NB4 (cell line): ENCODE results near the gene FRK.

Experiments
- DNase-seq: peaks from one replicate; pipeline ENCODE4 v3.0.0; 2010; ENCODE audit warnings: low read depth
- H3K4me3 ChIP-seq: one replicate; pipeline ENCODE4 v1.5.1; 2011; ENCODE audit warnings: mild to moderate bottlenecking, low read depth, low read length, moderate library complexity
- MYC ChIP-seq: IDR thresholded peaks from 2 replicates; pipeline ENCODE4 v1.6.1; 2011; ENCODE audit warnings: low read depth, low read length
- POLR2A ChIP-seq: IDR thresholded peaks from 2 replicates; pipeline ENCODE4 v1.6.1; 2011; ENCODE audit warnings: mild to moderate bottlenecking; ENCODE audit not compliant: insufficient read length; ENCODE audit errors: extremely low read depth
- TF ChIP-seq, protein P1 (sequence below): IDR thresholded peaks from 2 replicates; pipeline ENCODE4 v1.6.1; 2011; ENCODE audit warnings: low read depth, low read length
- TF ChIP-seq, protein P2 (sequence below): IDR thresholded peaks from one replicate; pipeline ENCODE4 v1.5.1; 2012; ENCODE audit warnings: low read depth, low read length

FRK gene

DNA sequence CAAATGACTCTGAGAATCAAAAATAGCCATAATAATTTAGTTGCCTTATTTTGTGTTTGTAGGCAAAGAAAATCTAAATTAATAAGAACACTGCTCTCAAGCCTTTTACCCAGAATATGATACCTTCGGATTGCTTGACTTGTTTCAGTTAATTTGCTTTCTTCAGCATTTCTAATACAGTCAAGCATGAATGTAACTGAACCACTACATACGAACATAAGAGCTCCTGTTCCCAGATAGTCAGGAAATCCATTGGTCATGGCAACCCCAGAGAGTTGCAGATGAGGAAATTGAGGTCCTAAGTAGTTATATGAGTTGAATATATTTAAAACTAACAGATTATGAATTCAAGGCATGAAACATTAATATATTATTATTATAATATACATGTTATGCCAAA is 2.9 kb downstream of the FRK start:
- TF ChIP-seq MYC (no peak), POLR2A (no peak)
- TF ChIP-seq, protein P1, sequence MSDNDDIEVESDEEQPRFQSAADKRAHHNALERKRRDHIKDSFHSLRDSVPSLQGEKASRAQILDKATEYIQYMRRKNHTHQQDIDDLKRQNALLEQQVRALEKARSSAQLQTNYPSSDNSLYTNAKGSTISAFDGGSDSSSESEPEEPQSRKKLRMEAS, result no peak
- TF ChIP-seq, protein P2, sequence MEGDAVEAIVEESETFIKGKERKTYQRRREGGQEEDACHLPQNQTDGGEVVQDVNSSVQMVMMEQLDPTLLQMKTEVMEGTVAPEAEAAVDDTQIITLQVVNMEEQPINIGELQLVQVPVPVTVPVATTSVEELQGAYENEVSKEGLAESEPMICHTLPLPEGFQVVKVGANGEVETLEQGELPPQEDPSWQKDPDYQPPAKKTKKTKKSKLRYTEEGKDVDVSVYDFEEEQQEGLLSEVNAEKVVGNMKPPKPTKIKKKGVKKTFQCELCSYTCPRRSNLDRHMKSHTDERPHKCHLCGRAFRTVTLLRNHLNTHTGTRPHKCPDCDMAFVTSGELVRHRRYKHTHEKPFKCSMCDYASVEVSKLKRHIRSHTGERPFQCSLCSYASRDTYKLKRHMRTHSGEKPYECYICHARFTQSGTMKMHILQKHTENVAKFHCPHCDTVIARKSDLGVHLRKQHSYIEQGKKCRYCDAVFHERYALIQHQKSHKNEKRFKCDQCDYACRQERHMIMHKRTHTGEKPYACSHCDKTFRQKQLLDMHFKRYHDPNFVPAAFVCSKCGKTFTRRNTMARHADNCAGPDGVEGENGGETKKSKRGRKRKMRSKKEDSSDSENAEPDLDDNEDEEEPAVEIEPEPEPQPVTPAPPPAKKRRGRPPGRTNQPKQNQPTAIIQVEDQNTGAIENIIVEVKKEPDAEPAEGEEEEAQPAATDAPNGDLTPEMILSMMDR, result no peak
- no peak for DNase-seq
- no peak overlapping the region for H3K4me3 ChIP-seq

DNA sequence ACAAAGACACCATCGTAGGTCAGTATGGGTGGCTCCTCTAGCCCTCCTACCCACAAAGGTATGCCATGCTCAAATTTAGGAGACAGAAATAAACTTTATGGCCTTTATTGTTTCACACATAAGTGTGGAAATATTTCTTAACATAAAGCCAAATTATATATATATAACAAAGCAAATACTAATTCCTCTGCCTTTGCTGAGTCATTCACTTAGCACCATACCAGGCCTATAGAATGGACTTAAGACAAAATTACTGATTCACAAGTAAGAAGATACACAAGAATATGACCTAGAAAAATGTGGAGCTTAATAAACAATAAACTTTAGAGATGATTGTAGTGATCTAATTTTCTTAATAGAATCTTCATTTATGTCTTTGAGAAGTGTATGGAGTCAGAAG is 5.2 kb downstream of the FRK start:
- no peak for DNase-seq
- no peak overlapping the region for H3K4me3 ChIP-seq
- no peak for TF ChIP-seq POLR2A
- TF ChIP-seq, protein P1, result no peak

DNA sequence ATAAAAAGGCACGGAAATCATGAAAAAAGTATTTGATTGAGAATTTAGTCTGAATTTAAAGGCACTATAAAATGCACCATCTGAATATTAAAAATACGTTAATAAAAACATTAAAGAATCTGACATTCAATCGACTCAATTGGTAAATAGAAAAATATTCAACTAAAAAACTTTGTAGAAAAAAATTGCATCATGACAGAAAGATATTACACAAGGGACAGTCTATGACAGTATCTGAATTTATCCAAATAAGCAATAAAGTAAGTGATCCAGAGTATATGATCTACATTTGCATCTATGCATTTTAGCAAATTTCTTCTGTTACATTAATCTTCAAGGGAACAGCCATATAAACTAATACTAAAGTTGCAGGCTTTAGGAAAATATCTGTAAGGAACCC is 9.4 kb downstream of the FRK start:
- no peak for DNase-seq
- TF ChIP-seq, protein P2, result no peak
- TF ChIP-seq, protein P1, result no peak
- TF ChIP-seq POLR2A (no peak), MYC (no peak)
- H3K4me3 ChIP-seq, result no peak overlapping the region

DNA sequence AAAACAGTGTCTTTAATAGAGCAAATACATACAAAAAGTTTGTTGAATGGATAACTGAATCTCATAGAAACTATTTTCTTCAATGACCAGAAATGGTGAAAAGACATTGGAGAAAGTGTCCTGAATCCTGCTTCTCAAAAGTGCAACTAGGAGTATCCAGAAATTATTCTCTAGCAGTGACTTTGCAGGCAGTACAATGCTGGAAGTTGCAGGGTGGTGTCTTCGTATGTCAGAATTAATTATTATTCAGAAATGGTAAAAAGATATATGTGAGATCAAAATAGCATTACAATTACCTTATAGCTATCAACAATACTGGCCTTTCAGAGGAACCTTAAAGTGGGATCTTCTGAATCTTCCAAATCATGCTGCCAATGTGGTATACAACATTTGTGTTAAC is 10.0 kb downstream of the FRK start:
- H3K4me3 ChIP-seq, result no peak overlapping the region
- DNase-seq, result no peak
- no peak for TF ChIP-seq MYC
- TF ChIP-seq, protein P1, result no peak
- TF ChIP-seq, protein P2, result no peak
- TF ChIP-seq POLR2A, result no peak

DNA sequence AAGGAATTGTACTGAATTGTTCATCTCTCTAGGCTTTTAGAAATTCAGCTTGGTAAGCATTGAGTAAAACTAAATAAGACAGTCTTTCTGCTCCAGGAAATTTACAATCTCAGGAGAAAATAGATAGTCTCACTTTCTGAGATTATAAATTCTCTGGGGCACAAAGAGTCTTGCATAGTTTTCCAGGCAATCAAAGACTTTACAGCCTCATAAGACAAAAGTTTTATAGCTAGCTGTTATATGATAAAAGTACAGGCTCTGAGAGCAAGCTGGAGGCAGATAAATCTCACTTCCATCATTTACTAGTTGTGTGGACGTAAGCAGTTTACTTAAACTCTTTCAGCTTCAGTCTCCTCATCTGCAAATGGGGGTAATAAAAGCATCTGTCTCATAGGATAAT is 11.4 kb downstream of the FRK start:
- TF ChIP-seq POLR2A (no peak), MYC (no peak)
- TF ChIP-seq, protein P2, result no peak
- TF ChIP-seq, protein P1, result no peak
- no peak for DNase-seq
- H3K4me3 ChIP-seq, result no peak overlapping the region

DNA sequence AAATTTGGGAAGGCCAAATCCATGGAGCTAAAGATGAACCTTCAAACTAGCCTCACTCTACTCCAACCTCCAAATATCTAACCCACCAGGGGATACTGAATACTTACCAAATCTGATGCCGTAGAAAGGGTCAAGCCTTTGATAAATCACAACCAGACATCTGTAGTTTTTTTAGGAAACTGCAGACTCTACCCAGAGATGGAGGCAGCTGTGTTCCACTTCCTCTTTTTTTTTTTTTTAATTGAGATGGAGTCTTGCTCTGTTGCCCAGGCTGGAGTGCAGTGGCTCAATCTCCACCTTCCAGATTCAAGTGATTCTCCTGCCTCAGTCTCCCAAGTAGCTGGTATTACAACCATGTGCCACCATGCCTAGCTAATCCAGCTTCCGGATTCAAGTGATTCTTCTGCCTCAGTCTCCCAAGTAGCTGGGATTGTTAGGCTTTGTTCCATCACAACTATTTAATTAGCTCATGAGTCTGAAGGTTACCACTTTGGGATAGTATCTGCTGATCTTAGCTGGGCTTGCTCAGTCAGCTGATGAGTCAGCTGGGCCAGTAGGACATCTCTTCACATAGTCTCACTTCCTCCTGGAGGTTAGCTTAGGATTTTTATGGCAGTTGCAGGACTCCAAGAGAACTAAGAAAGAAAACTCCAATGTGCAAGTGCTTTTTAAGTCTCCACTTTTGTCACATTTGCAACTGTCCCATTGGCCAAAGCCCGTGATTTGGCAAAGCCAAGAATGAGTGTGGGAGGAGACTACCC is 13.3 kb downstream of the FRK start:
- peak; percentile 16 for DNase-seq
- TF ChIP-seq MYC (no peak), POLR2A (no peak)
- TF ChIP-seq, protein P1, result no peak
- TF ChIP-seq, protein P2, result no peak
- H3K4me3 ChIP-seq, result no peak overlapping the region
